ENCODE results near the gene KRT17.
A peak's percentile ranks its signal among the peaks of the same experiment; 100 is the strongest.

DNA sequence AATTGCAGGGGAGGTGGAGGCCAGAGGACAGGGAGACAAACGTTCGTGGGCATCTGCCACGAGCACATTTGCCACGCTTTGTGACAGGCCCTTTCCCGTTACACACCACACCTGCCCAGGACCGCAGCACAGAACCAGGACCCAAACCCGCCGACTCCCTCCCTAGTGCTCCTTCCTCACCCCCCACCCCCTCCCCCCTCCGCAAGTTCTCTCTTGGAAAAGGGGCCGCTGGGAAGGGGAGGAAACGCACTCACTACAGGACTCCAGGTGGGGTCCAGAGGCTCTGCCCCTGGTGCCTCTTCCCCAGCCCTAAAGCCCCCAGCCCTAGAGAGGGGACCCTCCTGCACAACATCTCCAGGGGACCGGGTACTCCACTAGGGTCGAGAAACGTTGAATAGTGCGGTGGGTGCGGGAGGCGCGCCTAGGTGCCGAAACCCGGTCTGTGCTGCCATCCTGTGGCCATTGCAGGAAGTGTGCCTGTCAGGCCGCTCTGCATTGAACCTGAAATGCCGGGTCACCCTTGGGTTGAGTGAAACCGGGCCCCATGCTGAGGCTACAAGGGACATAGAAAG lies 42.4 kb upstream of the KRT17 start:
- TF ChIP-seq, protein P1, sequence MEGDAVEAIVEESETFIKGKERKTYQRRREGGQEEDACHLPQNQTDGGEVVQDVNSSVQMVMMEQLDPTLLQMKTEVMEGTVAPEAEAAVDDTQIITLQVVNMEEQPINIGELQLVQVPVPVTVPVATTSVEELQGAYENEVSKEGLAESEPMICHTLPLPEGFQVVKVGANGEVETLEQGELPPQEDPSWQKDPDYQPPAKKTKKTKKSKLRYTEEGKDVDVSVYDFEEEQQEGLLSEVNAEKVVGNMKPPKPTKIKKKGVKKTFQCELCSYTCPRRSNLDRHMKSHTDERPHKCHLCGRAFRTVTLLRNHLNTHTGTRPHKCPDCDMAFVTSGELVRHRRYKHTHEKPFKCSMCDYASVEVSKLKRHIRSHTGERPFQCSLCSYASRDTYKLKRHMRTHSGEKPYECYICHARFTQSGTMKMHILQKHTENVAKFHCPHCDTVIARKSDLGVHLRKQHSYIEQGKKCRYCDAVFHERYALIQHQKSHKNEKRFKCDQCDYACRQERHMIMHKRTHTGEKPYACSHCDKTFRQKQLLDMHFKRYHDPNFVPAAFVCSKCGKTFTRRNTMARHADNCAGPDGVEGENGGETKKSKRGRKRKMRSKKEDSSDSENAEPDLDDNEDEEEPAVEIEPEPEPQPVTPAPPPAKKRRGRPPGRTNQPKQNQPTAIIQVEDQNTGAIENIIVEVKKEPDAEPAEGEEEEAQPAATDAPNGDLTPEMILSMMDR (IDR thresholded peaks at IDR 0.05; ENCODE audit: poor library complexity, severe bottlenecking), result peak; percentile 99
- TF ChIP-seq SMC3 (conservative IDR thresholded peaks at IDR 0.05; ENCODE audit: poor library complexity) (peak; percentile 93), EZH2 (IDR thresholded peaks at IDR 0.05; ENCODE audit: borderline replicate concordance, insufficient read depth, low read length, poor library complexity, severe bottlenecking) (no peak), TAF1 (IDR thresholded peaks at IDR 0.05; ENCODE audit: low read depth) (no peak), POLR2AphosphoS5 (IDR thresholded peaks at IDR 0.05) (no peak), RAD21 (conservative IDR thresholded peaks at IDR 0.05) (peak; percentile 95), MXI1 (conservative IDR thresholded peaks at IDR 0.05; ENCODE audit: poor library complexity, severe bottlenecking) (no peak)
- TF ChIP-seq, protein P2, sequence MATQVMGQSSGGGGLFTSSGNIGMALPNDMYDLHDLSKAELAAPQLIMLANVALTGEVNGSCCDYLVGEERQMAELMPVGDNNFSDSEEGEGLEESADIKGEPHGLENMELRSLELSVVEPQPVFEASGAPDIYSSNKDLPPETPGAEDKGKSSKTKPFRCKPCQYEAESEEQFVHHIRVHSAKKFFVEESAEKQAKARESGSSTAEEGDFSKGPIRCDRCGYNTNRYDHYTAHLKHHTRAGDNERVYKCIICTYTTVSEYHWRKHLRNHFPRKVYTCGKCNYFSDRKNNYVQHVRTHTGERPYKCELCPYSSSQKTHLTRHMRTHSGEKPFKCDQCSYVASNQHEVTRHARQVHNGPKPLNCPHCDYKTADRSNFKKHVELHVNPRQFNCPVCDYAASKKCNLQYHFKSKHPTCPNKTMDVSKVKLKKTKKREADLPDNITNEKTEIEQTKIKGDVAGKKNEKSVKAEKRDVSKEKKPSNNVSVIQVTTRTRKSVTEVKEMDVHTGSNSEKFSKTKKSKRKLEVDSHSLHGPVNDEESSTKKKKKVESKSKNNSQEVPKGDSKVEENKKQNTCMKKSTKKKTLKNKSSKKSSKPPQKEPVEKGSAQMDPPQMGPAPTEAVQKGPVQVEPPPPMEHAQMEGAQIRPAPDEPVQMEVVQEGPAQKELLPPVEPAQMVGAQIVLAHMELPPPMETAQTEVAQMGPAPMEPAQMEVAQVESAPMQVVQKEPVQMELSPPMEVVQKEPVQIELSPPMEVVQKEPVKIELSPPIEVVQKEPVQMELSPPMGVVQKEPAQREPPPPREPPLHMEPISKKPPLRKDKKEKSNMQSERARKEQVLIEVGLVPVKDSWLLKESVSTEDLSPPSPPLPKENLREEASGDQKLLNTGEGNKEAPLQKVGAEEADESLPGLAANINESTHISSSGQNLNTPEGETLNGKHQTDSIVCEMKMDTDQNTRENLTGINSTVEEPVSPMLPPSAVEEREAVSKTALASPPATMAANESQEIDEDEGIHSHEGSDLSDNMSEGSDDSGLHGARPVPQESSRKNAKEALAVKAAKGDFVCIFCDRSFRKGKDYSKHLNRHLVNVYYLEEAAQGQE (IDR thresholded peaks at IDR 0.05; ENCODE audit: borderline replicate concordance), result no peak

All from neural cell (in vitro differentiated cells).